Activated T-cell treated with anti-CD3 and anti-CD28 coated beads for 1 hour (primary cell): ENCODE data around the gene SLX9.

ENCODE experiments used
- DNase-seq: peaks from one replicate; pipeline ENCODE4 v3.0.0-alpha.2; 2020; ENCODE audit warnings: low read depth

Gene SLX9

DNA sequence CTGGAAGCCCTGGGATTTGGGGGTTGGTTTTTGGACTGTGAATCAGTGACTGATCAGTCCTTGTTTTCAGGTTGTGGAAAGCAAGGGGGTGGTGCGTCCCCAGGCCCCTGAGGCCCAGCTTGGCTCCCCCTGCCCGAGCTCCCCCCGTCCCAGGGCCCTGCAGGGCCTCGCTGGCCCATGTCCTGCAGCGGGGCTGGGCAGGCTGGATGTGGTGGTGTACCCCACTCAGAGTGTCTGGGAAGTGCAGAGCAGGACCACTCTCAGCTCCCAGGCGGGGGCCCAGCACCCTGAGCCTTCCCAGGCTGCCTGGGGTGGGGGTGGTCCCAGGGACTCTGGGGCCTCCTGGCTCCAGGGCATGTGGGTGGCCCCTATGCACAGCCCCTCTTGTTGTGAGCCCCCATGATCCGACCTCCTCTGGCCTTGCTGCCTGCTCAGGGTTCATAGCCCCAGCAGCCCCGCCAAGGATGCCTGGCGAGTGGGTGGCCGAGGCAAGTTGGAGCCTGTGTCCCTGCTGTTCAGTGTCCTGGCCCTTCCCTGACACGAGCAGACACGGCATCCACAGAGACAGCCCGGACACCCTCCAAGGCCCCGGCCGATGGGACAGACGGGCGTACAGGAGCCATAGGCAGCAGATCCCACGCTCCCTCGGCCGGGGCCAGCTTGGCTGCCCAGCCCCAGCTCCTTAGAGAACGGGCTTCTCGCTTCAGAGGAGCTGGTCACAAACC lies 37.9 kb downstream of the SLX9 start:
- no peak for DNase-seq

DNA sequence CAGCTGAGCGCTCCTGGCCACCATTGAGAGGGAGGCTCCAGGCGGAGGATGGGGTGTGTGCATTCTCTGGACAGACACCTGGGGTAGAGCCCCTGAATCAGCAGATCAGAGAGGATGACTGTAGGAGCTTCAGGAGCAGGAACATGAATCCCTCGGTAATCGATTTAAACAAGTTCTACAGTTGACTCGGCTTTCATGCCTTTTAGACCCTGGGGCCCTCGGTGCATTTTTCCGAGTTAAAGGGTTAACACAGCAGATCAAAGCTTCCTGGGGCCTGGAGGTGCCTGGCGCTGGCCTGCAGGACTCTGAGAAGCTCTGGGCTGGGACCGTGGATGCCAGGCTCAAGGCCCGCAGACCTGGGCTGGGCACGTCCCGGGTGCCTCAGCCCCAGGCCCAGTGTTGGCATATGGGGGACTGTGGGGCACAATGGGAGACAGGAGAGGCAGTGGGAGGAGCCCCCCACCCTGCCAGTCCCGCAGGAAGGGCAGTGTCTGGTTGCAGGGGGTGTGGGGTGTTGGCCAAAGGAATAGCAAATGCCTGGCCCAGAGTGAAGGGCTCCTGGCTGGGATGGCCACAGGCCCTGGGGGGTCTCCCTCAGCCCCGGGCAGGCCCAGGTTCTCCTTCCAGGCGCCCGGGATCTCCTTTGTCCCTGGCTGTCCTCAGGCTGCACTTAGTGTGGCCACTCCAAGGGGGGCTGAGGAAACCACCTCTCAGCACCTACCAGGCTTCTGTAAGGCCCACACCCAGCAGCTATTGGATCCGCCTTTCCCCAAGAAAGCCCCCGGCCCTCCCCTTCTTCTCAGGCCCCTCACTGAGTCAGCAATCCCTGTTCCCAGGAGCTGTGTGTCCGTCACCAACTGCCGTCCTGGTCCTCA lies 40.1 kb downstream of the SLX9 start:
- DNase-seq, result no peak

DNA sequence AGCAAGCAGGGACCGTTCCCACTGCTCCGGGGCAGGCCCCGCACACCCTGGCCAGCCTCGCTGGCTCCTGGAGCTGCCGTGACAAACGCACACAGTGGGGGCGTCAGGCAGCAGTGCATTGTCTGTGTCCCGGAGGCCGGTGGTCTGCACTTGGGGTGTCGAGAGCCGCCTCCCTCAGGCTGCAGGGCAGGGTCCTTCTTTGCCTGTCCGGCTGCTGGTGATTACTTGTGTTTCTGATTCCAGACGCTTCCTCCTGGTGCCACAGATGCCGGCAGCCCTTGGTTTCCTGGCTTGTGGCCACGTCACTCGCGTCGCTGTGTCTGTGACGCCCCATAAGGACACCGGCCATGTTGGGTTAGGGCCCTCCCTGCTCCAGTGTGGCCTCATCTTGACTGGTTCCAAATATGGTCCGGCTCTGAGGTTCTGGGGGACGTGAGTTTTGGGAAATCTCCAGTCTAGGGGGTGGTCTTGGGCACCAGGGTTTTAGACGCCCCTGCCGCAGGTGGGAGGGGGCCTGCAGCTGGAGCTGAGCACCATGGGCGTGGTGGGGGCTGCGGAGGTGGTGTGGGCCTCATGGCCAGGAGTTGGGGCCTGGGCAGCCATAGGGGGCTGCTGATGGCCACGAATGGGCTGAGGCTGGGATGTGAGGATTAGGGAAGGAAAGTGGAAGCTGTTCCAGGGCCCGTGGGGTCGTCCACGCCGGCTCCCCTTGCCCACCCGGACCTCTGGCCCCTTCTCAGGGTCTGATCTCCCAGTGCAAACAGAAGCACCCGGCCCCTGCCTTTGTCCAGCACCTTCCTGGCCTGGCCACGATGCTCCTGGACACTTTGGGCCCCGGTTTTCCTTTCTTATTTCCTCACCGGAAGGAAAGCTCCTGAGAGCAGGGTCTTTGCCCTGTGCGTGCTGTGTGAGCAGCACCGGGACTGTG lies 41.0 kb downstream of the SLX9 start:
- DNase-seq, result no peak

DNA sequence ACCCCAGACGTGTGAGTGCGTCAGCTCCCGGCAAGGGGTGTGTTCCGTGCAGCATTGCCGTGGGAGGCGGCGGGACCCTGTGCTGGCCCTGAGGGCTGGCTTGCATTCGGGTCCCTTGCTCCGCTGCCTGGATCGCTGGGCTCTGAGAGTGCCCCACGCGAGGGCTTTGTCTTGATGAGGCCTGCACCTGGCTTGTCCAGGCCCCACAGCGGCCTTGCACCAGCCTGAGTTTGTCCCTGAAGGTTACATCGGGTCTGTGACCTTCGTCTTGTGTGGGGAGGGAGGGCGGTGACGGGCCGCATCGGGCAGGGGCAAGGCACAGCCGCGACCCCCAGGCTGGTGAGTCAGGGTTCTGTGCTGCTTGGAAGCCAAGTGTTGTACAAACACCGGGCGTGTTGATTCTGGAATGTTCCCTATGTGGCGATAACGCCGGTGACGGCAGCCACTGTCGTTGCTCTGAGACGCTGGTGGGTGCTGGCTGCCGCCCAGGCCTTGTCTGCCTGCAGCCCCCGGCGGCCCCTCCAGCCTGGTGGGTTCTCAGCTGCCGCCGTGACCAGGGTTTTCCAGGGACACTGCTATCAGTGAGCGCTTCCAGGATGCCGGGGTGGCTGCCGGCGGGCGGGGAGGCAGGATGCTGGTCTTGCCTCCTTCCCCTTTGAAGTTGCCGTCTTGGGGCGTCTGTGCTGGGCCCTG lies 42.9 kb downstream of the SLX9 start:
- no peak for DNase-seq

DNA sequence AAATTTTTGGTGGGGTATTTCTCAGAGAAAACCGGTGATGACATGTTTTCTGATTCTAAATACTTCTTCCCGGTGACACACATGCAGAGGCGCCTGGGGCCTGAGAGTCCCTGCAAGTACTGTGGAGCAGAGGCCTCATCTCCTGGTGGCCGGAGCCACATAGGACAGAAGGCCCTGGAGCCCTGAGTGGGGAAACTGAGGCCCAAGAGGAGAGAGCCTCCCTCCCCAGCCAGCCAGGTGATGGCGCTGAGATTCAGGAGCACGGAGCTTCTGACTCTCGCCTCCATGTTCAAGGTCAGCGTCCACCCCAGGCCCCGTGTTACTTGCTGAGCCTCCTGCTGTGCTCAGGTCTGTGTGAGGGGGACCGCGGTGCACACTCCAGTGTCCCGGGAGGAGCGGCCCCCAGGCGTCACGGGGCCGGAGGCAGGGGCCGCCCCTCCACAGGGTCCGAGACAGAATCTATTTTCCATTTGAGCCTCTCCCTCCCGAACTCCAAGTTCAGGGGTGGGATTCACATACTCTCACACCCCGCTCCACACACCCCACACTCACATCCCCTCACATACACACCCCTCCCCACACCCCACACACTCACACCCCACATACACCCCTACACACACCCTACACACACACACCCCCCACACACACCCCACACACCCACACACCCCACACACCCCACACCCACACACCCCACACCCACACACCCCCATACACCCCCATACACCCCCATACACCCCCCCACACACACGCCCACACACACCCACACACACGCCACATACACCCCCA lies 43.8 kb downstream of the SLX9 start:
- DNase-seq, result no peak

DNA sequence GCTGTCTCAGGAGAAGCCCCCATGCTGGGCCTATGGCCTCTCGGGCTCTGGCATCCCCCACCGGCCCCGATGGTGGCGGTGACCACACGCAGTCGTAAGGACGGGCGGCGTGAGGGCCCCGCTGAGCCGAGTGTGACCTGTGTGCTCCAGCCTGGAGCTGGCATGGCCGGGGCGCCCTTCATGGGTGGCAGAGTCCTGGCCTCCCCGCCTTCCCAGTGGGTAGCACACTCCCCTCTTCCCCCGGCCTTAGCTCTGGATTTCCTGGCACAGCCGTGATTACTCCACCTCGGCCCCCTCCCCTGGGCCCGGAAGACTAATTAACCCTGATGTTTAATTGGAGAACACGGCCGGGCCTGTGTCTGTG lies 44.6 kb downstream of the SLX9 start:
- no peak for DNase-seq

DNA sequence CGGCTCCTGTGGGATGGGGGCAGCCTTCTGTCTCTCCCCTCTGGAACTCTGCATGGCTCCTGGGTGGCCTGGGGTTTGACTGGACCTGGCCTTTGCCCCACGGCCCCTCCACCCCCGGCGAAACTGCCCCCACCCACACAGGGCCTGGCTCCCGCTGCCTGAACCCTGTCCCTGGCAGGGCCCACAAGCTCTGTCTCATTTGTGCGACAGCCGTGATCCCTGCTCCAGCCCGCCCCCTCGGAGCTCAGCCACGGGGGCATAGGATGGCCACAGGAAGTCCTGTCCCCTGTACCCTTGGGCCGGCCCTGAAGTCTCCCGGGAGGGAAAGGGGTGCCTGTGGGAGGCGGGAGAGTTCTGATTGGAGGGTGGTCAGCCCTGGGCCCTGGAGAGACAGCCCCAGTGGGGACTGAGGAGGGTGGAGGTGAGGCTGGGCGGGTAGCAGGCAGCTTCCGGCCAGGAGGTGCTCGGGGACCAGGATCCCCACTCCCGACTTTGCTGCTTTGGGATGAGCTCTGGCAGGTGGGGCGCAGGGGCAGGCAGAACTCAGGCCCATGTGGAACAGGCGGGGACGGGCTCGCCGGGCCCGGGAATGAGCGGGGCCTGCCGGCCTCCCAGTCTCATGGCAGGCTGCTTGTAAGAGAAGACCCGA lies 45.1 kb downstream of the SLX9 start:
- DNase-seq, result no peak

DNA sequence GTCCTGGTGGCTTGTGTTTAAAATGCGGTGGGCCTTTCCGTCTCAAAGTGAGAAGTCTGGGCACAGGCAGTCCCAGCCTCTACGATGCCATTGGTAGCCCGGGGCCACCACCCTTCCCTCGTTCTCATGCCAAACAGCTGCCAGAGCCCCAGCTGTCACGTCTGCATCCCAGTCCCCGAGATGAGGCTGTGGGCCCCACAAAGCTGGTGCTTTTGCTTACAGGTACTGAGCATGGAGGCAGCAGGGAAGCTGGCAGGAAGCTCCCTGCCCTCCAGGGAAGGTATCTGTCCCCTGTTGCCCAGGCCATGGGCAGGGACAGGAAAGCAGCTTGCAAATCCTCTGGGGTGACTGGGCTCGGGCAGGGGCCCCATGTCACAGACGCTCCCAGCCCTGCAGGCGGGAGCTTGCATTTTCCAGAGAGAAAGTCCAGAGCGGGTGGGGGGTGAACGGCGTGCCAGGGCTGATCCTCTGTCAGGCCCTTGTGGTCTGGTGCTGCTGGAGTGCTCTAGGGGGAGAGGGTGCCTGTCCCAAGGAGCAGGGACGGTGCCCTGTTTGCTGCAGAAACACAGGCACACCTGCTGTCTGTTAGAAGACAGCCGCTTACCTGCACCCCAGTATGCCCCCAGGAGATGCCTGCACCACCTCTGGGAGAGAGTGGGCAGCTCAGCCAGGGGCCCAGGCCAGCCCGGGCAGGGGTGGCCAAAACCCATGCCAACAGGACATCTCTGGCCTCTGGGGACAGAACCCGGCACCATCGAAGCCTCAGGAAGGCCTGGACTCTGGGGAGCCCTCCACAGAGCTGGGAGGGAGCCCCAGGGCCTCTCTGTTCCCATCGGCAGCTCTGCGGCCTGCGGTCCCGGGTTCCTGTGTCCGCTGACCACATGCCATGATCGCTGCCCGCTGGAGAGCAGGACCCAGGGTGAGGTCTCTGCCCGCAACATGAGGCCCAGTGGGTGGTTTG lies 45.9 kb downstream of the SLX9 start:
- DNase-seq, result no peak

DNA sequence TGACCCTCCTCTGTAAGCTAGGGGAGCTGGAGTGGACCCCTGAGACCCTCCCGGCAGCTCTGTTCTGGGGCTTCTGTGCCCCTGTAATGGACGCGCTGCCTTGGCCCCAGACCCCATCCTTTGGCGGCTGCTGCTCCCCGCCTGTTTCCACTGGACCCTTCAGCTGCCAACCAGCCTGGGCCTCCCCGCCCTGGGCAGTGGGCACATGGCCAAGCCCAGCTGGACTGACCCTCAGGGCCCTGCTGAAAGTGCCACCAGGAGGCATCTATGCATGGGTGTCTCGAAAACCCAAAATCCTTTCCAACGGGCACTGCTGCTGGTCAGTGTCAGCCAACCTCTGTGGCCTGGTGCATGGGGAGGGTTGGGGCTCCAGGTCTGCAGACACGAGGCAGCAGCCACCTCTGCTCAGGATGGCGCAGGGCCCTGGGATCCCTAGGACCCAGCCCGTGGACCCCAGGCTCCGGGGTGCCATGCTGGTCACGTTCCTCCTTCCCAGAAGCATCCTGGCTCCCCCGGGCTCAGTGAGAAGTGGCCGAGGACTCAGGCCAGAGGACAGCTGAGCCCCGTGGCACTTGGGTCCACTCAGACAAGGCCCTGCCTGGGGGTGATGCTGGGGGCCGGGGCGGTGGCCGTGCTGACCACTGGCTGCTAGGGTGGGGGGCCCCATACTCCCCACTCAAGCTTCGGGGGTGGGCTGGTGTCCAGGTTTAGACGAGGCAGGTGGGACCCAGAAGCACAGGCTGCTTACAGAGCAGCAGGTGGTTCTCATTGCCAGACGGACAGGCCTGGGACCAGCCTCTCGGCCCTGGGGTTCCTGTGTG lies 46.9 kb downstream of the SLX9 start:
- DNase-seq, result no peak

DNA sequence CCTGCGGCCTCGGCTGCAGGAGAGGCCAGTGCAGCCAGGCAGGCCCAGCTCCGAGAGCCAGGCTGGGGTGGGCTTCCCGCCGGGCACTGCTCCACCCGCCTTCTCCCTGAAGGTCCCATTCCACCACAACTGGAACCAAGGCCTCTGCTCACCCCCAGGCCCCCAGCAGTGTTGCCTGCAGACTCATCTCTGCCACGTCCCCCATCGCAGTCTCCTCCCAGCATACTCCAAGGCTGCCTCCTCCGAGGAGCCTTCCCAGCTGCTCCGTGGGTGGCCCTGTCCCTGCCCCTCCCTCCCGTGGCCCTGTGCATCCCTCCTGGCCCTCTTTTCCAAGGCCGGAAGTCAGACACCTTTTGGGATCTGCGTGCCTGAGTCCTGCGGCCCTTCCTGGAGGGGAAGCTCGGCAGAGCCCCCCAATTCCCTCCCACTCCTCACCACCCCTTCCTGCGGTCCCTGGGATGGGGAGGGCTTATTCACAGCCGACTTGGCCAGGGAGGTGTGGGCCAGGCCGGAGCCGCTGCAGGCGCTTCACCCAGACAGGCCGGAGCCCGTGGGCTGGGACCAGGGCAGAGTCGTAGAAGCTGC lies 47.6 kb downstream of the SLX9 start:
- no peak for DNase-seq

DNA sequence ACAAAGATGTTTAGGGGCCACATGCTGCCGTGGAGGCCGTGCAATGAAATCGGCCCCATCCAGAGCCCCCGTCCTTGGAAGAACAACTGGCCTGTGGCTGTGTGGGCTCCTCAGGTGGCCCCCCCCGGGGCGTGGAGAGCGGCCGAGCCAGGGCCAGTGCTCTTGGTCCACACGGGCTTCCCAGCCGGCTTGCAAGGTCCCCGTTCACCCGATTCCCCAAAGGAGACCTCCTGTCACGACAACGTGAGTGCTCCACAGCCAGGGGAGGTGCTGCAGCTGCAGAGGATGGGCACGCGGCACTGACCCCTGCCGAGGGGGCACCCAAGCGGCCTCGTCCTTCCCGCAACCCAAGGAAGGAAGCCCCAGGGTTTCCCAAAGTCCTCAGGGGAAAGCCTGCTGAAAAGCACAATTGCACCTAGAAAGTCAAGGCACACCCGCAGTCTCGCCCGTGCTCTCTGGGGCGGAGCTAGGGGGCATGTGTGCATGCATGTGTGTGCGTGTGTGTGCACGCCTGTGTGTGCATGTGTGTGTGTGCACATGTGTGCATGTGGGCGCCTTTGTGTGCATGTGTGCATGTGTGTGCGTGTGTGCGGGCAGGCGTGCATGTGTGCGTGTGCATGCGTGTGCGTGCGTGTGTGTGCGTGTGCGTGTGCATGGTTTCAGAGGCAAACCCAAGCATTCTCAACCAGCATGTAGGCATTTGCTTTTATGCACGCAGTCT lies 48.2 kb downstream of the SLX9 start:
- DNase-seq, result no peak

DNA sequence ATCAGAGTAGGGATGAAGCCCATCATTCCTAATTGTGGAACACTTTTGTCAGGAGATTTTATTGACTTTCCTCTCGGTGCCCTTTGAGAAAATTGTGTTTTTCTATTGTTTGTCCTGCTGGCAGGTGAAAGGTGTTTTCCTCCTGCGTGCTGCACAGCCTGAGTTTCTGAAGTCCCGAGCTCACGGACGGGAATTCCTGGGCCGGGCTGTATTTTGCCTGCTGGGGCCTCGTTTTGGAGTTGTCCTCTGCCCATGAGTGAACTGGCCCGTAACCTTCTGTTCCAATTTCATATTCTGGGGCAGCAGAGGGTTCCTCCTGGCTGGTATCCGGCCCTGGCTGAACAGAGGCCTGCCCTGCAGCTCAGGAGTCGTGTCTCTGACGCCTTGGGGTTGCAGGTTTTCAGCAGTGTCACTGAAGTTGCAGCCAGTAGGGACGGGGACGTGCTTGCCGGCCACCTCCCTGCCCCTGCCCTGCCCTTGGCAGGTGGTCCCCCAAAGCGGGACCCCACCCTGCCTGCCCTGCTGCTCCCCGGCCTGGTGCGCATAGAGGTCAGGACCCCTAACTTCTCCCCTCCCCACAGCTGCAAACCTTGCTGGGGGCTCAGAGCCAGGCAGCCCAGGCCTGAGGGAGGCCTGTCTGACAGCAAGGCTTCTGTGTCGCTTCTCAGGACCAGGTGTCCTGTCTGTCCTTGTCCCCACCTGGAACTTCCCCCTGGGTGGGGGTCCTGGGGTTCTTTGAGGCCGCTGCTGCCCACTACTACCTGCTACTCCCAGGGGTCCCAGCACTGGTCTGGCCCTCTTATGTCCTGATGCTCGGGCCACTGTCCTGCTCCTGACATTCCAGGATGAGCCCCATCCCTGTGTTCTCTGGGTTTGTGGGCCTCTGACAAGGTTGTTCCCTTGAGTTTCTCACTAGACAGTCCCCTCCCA lies 49.0 kb downstream of the SLX9 start:
- DNase-seq, result no peak

DNA sequence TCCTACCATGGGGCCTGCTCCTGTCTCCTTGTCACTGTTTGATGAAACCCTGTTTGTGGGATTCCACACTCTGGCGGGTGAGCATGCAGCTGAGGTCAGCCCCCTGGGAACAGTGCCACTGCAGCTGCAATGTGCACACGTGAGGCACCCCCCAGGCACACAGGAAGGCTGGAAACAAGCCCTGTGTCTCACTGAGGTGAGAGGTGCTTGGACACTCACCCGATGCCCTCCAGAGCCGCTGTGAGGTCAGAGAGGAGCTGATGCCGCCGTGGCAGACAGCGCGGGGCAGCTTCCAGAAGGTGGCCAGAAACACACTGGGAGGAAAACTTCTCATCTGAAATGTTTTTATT lies 49.7 kb downstream of the SLX9 start:
- no peak for DNase-seq

DNA sequence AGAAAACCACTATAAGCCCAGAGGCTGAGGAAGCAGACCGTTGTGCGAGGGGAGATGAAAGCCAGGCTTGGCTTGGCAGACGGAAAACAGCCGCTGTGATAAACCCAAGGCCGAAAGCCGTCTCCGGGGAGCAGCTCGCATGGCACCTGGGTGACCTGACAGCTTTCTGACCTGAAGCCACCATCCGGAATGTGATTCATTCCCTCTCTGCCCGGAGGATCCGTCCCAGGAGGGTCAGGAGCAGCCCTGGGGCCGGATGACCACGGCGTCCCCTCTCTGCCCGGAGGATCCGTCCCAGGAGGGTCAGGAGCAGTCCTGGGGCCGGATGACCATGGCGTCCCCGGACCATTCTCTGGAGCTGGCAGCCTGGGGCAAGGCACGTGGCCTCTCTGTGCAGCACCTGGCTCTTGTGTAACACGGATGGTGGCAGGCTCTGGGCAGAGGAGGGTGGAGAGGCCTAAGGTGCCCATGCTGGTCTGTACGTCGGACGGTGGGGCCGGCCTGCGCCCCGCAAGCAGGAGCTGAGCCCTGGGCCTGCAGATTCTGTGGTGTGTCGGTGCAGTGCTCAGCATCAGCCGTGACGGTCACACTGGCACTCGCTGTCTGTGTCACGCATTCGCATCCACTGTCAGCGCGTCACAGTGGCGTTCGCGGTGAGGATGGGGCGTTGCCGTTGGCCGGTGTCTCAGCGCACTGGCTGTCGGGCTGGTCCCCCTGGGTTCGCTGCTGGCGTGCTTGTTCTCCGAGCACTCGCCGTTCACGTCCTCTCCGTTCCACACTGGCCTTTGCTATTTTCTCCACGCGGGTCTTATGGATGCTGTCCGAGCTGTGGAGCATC lies 50.3 kb downstream of the SLX9 start:
- DNase-seq, result no peak

DNA sequence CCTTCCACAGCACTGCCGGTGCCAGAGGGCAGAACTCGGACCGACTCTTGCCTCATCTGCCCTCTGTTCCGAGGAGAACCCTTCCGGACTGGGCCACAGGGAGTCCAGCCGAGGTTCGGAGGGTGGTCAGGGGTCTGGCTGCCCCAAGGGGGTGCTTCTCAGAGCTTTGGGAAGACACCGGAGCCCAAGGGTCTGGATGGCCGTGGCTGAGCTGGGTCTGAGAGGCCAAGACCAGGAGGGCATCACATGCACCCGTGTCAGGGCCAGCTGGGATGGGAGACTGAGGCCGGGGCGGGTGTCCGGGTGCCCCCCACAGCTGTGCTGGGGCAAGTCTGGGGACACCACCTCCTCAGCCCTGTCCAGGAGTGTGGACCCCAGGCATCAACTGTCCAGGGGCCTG lies 51.1 kb downstream of the SLX9 start:
- DNase-seq, result no peak
